Neutrophil (primary cell): ENCODE measurements around the gene OLA1.

Experiments used
- H3K27ac ChIP-seq: fragments of 200-600 bp; sonication (generic); 2 replicates; pipeline ENCODE4 v1.5.1; 2016; ENCODE audit warnings: mild to moderate bottlenecking, moderate library complexity
- H3K27me3 ChIP-seq: fragments of 200-600 bp; sonication (generic); 2 replicates; pipeline ENCODE4 v1.6.0; 2016; ENCODE audit warnings: mild to moderate bottlenecking
- H3K36me3 ChIP-seq: fragments of 200-600 bp; sonication (generic); 2 replicates; pipeline ENCODE4 v1.5.1; 2017
- H3K4me1 ChIP-seq, 2 experiments: fragments of 200-600 bp in 1 of 2; sonication (generic) in 1 of 2; 1 replicate in 1 of 2; 2 replicates in 1 of 2; pipeline versions ENCODE4 v1.5.1 to v1.6.1; 2013 to 2016; ENCODE audit warnings: low read depth in 1 of 2, low read length in 1 of 2, mild to moderate bottlenecking in 1 of 2, moderate library complexity in 1 of 2; ENCODE audit not compliant: control insufficient read depth in 1 of 2, insufficient read depth in 1 of 2
- H3K4me3 ChIP-seq, 2 experiments: fragments of 200-600 bp in 1 of 2; sonication (generic) in 1 of 2; 1 replicate in 1 of 2; 2 replicates in 1 of 2; pipeline ENCODE4 v1.5.1; 2013 to 2016; ENCODE audit warnings: low read depth in 1 of 2, low read length in 1 of 2, mild to moderate bottlenecking in 1 of 2, moderate library complexity in 1 of 2
- H3K9me3 ChIP-seq: fragments of 200-600 bp; sonication (generic); 2 replicates; pipeline ENCODE4 v1.5.1; 2016
- TF ChIP-seq, protein P1 (sequence below): fragments of 200-600 bp; sonication (generic); IDR thresholded peaks from 2 replicates; pipeline ENCODE4 v1.5.1; 2016; ENCODE audit warnings: antibody characterized with exemption

OLA1 gene

DNA sequence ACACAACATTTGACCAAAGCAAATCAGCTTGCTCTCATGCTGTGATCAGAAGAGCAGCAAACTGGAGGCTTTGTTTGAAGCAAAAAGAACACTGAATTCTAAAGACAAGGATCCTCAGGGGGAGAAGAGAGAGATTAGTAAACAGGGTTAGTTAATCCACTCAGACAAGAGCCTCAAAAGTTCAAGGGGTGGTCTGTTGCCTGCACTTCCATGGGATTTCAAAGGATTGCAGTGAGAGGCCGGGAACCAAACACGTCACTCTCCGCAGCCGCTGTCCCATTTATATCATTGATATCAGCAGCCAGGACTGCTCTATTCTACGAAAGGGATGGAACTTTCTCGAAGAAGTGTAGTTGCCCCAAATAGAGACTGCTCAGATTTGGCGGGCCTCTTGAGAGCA, 185.4 kb downstream of the OLA1 start:
- peaks cover 6 to 9% of the 10 kb centered on the region in 2 experiments for H3K4me1 ChIP-seq
- H3K27me3 ChIP-seq = peaks cover 10% of the 10 kb centered on the region
- no peak overlapping the region for H3K27ac ChIP-seq
- no peak overlapping the region for H3K4me3 ChIP-seq
- no peaks in the 10 kb centered on the region for H3K9me3 ChIP-seq
- TF ChIP-seq, protein P1, sequence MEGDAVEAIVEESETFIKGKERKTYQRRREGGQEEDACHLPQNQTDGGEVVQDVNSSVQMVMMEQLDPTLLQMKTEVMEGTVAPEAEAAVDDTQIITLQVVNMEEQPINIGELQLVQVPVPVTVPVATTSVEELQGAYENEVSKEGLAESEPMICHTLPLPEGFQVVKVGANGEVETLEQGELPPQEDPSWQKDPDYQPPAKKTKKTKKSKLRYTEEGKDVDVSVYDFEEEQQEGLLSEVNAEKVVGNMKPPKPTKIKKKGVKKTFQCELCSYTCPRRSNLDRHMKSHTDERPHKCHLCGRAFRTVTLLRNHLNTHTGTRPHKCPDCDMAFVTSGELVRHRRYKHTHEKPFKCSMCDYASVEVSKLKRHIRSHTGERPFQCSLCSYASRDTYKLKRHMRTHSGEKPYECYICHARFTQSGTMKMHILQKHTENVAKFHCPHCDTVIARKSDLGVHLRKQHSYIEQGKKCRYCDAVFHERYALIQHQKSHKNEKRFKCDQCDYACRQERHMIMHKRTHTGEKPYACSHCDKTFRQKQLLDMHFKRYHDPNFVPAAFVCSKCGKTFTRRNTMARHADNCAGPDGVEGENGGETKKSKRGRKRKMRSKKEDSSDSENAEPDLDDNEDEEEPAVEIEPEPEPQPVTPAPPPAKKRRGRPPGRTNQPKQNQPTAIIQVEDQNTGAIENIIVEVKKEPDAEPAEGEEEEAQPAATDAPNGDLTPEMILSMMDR = no peak
- H3K36me3 ChIP-seq = no peaks in the 10 kb centered on the region

DNA sequence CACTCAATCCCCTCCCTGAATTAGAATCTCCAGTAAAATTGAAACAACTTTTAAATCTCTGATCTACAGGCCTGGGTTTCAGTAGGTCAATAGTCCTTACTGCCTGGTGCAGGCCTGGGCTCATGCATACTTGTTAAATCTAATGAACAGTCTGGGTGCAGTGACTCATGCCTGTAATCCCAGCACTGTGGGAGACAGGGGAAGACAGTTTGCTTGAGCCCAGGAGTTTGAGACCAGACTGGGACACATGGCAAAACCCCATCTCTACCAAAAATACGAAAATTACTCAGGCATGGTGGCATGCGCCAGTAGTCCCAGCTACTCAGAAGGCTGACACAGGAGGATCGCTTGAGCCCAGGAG, 188.5 kb downstream of the OLA1 start:
- Histone ChIP-seq H3K9me3 (no peaks in the 10 kb centered on the region), H3K27ac (peak overlapping the region; percentile 30), H3K4me3 (no peak overlapping the region), H3K27me3 (no peaks in the 10 kb centered on the region), H3K4me1 (peaks cover 6 to 9% of the 10 kb centered on the region in 2 experiments), H3K36me3 (no peaks in the 10 kb centered on the region)
- TF ChIP-seq, protein P1 = no peak

DNA sequence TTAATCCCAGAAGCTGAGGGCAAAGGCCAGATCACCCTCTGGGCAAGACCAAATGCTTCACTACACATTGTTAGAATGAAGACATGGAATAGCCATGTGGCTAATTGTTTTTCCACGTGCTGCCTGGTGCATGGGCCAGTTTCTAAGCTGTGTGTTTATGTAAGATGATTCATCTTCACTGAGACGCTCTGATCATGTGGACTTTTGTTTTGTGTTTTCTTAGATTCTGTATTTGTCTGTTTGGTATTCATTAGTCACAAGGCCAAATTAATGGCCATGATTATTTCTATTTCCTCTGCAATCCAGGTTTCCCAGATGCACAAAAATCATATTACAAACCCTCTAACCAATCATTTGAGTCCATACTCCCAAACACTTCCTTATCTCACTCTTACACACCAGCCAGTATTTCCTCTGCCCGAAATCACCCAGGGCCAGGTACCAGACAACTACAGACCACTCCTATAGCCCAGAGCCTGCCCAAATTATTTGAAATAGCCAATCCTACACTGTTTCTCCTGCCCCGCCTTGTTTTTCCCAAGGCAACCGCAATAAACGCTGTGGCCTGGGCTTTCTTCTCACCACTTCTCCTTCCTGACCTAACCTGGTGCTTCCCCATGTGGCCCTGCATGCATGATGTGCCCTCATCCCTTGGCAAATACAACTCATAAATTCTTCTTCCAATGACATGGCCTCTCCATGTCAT, 189.0 kb downstream of the OLA1 start:
- H3K9me3 ChIP-seq = no peaks in the 10 kb centered on the region
- H3K36me3 ChIP-seq = no peaks in the 10 kb centered on the region

DNA sequence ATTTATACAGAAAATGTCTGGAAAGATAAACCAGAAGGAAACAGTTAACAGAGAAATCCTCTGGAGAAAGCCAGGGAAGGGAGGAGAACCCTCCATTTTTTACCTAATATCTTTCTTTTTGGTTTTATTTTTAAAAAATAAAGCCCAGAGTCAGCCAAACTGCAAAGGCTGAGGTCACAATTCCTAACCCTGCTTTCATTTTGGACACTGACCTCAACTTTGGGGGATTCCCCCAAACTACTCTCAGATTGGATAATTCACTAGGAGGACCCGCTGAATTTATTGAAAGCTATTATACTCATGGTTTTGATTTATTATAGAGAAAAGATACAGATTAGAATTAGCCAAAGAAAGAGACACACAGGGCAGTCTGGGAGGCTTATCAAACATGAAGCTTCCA, 189.9 kb downstream of the OLA1 start:
- Histone ChIP-seq H3K9me3 (no peaks in the 10 kb centered on the region), H3K27me3 (peaks cover 8% of the 10 kb centered on the region), H3K36me3 (no peaks in the 10 kb centered on the region), H3K27ac (no peak overlapping the region), H3K4me1 (peaks cover 6 to 9% of the 10 kb centered on the region in 2 experiments), H3K4me3 (no peak overlapping the region)
- TF ChIP-seq, protein P1 = no peak

More for the DNA sequence above, 189.0 kb downstream of the OLA1 start:
- peaks cover 6 to 9% of the 10 kb centered on the region in 2 experiments for H3K4me1 ChIP-seq
- peak overlapping the region; percentile 30 for H3K27ac ChIP-seq
- H3K4me3 ChIP-seq = no peak overlapping the region
- no peaks in the 10 kb centered on the region for H3K27me3 ChIP-seq
- TF ChIP-seq, protein P1 = no peak

DNA sequence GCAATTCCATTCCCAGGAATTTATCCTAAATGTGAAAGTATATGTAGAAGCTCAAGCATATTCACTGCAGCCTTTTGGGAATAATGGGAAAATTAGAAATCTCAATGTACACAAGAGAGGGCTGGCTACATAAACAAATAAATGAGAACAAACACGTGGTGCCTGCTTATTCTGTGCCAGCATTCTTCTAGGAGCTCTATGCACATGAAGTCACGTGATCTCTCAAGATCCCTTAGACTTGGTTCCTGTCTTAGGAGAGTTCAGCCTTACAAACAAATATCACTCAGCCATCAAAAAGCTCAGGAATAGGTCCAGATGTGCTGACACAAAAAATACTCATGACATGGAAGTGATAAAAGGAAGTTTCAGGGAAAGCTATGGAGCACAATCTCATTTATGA, 190.3 kb downstream of the OLA1 start:
- H3K27me3 ChIP-seq = peaks cover 11% of the 10 kb centered on the region
- no peaks in the 10 kb centered on the region for H3K9me3 ChIP-seq
- no peak overlapping the region for H3K4me3 ChIP-seq
- no peak overlapping the region for H3K27ac ChIP-seq
- H3K36me3 ChIP-seq = no peaks in the 10 kb centered on the region
- TF ChIP-seq, protein P1 = no peak
- peaks cover 6 to 9% of the 10 kb centered on the region in 2 experiments for H3K4me1 ChIP-seq
